HG02943 (cell line): ENCODE data around the gene CTTN.
"Not testable (repeated sequence)": the region's sequence is repeated elsewhere in the genome, so short reads cannot be mapped to it uniquely, and the experiment has no call there.

Experiments used
- ATAC-seq: cut with Tn5 transposase; IDR thresholded peaks from one replicate; pipeline ENCODE4 v1.9.1; 2021; ENCODE audit warnings: mild to moderate bottlenecking, low read depth, moderate library complexity; ENCODE audit not compliant: unreplicated experiment

The CTTN gene

DNA sequence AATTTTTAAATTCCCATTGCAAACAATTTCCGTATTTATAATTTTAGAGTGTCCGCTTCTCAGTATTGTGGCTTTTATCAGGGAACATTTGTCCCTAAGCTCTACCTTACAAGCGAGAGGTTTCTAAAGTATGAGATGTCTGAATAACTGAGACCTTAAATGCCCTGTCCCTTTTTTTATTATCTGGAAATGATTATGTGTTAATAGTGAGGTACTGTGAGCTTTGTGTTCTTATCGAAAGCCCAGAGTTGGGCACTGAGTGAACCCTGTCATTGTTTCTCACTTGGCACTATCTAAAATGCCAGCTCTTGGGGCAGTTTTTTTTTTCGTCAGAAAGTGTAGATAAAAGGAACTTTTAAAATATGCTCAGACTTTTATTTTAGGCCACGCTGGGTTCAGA is 9.5 kb downstream of the CTTN start:
- no peak for ATAC-seq

- ATAC-seq: not testable (repeated sequence)
Observed at GRCh38 chr11:70408326-70408725, 10.0 kb downstream of the CTTN start.

DNA sequence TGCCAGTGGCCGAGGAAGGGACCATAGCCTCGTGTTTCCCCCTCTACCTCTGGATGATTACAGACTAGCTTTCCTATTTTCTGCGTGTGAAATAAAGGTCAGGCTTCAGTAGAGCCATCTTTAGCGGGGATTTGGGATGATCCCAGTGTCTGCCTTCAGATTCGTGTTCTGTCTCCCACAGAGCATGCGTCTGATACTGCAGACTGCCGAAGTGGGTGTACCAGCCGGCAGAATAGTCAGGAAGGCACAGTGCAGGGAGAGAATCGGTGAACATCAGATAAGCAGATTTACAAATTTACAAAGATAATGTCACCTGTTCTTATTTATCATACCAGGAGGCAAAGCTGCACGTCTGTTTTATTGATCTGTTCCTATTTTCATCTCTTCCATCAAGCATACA is 11.1 kb downstream of the CTTN start:
- ATAC-seq: no peak

- no peak for ATAC-seq
Observed at GRCh38 chr11:70409871-70410270, 11.5 kb downstream of the CTTN start.

DNA sequence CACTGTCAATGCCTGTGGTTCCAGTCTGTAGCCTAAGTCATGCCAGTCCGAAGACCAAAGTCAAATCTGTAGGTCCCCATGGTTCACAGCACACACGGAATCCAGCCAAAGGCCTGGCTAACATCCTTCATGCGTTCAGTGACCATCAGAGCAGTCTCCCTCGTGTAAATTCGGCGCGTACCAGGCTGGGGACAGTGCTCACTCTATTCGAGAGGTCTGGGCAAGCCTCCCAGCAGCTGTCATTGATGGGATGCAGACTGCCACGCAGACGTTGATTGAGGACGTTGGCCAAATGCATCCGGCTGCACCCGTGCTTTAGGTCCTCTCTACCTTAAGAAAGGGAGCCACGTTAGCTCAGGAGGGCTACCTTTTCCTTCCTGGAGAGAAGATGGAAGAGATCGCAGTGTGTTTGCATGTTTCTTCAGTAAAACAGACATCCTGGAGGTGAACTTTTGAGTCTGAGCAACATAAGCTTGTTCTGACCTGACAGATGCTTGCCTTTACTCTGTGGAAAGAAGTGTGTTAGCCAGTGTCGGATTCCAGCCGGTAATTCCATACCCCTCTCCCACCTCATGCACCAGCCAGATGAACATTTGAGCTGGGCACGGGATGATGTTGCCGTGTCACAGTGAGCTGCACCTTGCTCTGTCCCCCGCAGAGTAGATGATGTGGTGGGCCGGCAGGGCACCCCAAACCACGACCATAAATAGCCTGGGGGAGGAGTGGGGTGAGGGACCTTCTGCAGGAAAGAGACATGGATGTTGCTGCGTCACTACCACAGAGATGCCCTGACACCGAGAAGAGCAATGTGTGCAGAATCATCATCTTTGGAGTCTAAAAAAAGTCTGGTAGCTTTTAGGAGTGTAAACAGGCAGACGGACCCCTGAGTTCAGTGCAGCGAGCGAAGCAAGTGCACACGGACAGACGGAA is 12.2 kb downstream of the CTTN start:
- no peak for ATAC-seq

DNA sequence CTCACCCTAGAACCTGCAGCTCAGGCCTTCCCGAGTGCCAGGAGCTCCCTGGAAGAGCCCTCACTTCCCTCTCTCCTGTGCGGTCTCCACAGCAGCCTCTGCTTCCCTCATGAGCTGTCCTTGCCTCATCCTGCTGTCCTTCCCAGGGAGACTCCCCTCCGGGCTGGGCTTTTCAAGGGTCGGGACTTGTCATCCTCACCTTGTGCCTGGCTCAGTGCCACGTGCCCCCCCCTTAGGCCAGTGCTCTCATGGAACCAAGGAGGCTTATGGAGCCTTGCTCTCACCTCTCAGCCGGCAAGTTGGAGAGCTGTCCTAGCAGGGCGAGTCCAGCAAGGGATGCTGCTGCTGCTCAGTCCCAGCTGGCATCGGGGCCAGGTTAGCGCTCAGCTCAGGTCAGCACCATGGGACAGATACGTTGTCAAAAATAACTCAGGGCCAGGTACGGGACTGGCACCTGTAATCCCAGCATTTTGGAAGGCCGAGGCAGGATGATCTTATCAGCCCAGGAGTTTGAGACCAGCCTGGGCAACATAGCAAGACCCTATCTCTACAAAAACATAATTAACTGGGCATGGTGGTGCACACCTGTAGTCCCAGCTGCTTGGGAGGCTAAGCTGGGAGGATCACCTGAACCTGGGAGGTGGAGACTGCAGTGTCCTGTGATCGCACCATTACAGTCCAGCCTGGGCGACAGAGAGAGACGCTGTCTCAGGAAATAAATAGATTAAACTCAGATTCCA is 13.6 kb downstream of the CTTN start:
- ATAC-seq: no peak

DNA sequence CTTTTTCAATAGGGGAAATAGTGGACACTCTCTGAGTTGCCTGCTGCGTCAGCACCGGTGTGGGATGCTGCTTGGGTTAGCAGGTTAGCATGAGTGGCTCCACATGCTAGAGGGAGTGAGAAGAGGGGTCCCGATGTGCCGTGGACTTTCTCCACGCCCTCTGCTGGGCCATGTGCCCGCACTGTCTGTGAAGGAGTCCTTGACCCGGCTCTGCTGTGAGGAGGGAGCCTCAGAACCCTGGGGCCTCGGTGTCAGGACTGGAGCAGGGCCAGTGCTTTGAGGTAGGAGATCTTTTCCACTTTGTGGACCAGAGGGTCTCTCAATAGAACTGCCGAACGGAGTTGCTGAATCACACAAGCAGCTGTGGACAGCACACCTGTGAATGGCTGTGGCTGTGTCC is 14.8 kb downstream of the CTTN start:
- ATAC-seq: no peak

DNA sequence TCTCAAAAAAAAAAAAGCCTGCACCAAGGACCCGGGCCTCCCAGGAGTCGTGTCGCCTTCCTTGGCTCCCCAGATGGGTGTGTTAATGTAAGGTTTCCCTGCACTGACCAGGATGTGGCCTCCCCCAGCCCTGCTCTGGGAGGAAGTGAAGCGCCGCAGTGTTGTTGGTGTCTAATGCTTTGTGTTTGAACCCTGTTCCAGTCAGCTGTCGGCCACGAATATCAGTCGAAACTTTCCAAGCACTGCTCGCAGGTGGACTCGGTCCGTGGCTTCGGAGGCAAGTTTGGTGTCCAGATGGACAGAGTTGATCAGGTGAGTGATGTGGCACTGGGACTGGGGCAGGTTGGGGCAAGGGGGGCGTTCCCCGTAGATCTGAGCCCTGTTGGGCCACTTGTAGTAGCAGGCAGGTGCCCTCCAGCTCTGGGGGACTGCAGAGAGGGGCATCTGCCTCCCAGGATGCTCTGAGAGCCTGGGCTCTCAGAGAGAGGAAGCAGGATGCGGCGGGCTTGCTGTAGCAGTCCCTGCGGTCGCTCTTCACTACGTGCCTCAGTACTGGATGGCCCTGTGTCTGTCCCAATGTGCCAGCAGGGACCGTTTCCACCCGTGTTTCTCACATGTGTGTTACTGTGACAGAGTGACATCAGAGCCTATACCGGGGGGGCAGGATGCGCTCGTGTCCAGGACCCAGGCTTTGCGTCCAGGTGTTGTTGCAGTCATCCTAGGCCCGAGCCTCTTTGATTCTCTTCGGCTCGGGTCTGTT is 16.2 kb downstream of the CTTN start:
- no peak for ATAC-seq

DNA sequence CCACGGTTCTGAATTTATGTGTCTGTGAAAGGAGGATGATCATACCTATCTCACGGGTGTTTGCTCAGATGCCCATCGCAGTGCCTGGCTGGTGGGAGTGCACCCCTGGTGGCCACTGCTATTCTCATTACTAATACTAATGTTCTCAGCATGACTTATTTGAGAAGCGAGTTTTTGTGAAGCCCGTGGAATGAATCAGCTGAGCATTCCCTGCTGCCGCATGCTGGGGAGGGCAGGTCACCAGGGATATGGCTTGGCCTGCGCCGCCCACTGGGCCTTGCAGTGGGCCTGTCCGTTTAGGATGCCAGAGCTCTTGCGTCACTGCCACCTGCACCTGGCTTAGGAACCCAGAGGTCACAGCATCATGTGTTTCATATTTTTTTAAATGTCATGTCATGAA is 16.9 kb downstream of the CTTN start:
- ATAC-seq: no peak

DNA sequence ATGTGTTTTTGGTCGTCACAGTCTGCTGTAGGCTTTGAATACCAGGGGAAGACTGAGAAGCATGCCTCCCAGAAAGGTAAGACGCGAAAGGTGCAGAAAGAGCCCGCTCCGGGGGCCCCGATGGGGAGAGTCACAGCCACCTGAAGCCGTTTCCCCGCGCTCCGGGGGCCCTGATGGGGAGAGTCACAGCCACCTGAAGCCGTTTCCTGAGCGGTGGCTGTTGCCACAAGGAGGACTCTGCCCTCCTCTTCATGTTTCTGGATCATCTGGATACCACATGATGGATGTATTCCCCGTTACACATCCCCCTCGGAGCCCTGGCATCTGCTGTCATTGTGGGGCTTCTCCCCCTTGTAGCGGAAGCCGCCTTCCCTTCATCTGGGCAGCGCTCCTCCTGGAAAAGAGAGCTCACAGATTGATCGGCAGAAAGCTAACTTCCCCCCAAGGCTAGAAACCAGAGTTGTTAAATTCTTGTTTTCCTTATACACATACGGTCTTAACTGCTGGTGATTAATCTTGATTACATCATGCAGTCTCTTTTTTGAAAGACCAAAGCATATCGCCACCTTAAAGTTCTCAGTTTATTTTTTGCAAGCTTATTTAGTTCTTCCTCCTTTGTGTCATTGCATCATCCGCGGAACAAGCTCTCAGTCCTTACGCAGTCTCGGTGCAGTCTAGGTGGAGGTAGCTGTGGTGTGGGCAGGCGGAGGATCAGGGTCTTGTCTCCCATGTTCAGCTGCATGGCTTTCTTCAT is 17.5 kb downstream of the CTTN start:
- no peak for ATAC-seq

DNA sequence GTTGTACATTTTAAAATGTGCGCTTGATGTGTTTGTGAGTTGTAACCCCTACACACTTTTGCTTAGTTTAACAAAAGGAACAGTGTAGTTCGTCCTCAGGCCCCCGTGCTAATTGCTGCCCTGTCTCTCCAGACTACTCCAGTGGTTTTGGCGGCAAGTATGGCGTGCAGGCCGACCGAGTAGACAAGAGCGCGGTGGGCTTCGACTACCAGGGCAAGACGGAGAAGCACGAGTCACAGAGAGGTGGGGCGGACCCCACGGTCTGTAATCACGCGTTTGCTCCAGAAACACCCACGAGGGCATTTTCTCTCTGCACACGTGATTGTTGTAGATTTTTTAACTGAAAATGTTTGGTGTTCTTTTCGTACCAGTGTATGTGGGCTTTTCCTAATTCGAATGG is 18.6 kb downstream of the CTTN start:
- ATAC-seq: no peak

DNA sequence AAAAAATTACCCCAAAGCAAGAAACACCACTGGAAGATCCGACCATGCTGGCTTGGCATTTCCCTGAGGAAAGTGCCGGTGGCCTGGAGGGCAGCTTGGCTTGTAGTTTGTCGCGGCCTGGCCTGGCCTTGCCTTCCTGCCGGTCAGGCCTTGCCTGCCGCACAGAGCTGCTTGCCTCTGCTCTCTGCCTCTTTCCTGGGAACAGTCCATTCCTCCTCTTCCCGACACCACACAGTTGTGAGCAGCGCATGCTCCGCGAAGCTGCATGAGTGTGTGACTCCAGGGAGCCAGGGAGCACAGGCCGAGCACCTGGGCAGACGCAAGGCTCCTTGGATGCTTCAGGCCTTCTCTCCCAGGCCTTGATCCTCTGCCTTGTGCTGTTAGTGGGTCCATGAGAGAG is 19.8 kb downstream of the CTTN start:
- ATAC-seq: no peak

DNA sequence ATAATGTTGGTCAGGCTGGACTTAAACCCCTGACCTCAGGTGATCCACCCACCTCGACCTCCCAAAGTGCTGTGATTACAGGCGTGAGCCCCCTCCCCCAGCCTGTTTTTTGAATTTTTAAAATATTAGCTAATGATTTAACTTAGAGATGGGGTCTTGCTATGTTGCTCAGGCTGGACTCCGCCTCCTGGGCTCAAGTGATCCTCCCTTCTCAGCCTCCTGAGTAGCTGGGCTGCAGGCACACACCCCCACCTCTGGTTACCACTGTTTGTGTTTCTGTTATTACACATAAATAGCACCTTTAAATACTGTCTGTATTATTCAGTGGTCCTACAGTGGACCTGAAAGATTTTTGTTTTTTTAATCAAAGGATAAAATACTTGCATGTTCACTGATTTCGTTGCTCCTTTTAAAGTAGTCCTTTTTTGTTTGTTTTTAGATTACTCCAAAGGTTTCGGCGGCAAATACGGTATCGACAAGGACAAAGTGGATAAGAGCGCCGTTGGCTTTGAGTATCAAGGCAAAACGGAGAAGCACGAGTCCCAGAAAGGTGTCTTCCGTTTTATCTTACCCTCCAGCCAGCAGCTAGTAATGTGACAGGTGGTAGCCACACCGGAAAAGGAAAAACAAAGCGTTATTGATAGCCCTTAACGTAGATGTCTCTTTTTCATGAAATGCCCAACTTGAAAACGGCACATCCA is 21.1 kb downstream of the CTTN start:
- ATAC-seq: no peak

- no peak for ATAC-seq
Observed at GRCh38 chr11:70420008-70420464, 21.7 kb downstream of the CTTN start.

- ATAC-seq: no peak
Observed at GRCh38 chr11:70420496-70420895, 22.2 kb downstream of the CTTN start.

DNA sequence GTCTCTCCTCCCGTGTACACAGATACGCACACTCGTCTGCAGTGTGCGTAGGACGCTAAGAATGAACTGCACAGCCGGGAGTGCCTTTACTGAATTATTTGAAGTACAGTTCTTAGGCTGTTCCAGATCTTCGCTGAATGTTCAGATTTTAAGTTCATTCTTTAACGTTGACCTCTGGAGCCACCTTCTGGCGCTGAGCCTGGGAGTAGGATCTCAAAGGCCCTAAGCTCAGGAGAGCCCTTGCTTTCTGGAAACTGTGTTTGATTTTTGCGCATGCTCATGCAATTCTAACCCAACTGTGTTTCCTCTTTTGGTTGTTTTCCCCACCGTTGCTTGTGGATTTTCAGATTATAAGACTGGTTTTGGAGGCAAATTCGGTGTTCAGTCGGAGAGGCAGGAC is 22.8 kb downstream of the CTTN start:
- no peak for ATAC-seq

DNA sequence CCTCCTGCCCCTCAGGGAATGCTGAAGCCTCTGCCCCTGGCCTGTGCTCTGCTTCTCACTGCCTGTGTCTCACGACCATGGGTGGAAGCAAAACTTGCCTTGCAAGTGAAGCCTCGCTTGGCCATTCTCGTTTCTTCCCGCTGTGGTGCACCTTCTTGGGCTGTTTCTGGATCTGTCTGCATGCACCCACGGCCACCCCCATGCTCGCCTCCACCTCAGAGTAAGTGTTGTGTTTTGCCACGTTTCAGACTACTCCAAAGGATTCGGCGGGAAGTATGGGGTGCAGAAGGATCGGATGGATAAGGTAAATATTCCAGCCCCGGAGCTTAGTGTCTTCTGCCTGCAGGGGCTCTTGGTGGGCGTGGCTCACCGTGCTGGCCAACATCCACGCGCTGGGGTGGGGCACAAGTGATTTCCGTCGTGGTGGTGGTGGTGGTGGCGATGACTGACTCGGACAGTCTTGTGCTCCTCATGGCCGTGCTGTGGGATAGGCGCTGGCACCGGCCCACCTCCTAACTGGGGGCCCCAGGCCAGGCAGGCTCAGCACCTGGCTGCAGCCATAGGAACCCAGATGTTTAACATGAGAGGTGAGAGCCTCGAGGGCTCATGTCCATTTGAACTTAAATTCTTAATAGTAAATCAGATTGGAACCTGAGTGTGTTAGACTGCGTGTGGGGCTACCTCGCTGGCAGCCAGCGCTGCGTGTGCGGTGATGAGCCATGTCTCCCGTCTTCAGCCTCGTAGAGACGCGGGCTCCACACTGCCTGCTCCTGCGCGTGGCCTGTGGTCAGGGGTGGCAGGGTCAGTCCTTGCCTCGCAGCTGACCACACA is 24.6 kb downstream of the CTTN start:
- ATAC-seq: no peak

GRCh38 chr11:70423523-70424505 is 25.5 kb downstream of the CTTN start:
- no peak for ATAC-seq
